Astrocyte (in vitro differentiated cells and primary cell): Measurements from ENCODE around the gene CDX2. TPM values are rescaled to one million over a fixed set of nuclear protein-coding genes. Genes with fewer than 3 reads are reported as not detected.

Source experiments
- DNase-seq: peaks from one replicate; pipeline ENCODE4 v3.0.0-alpha.2; 2010; ENCODE audit warnings: low read depth
- FAIRE-seq: peaks from 2 replicates; lab custom pipeline; 2011; peaks lifted over from hg19 to GRCh38; lab: Jason Lieb, UNC
- H2AFZ ChIP-seq: 2 replicates; pipeline ENCODE4 v1.6.0; 2012; ENCODE audit warnings: low read depth, low read length, inconsistent platforms
- H3K27ac ChIP-seq: 2 replicates; pipeline ENCODE4 v1.5.1; 2011; ENCODE audit warnings: low read depth, low read length, inconsistent platforms
- H3K27me3 ChIP-seq: 2 replicates; pipeline ENCODE4 v1.6.0; 2011; ENCODE audit warnings: low read length, inconsistent platforms; ENCODE audit not compliant: insufficient read depth
- H3K36me3 ChIP-seq: 2 replicates; pipeline ENCODE4 v1.5.1; 2011; ENCODE audit warnings: low read length, inconsistent platforms; ENCODE audit not compliant: insufficient read depth
- H3K4me1 ChIP-seq: 2 replicates; pipeline ENCODE4 v1.5.1; 2011; ENCODE audit warnings: low read length, inconsistent platforms; ENCODE audit not compliant: insufficient read depth
- H3K4me2 ChIP-seq: 2 replicates; pipeline ENCODE4 v1.6.0; 2012; ENCODE audit warnings: low read length, inconsistent platforms
- H3K4me3 ChIP-seq: 2 replicates; pipeline ENCODE4 v1.5.1; 2011; ENCODE audit warnings: low read depth, mild to moderate bottlenecking, low read length, inconsistent platforms; ENCODE audit not compliant: insufficient read depth
- H3K79me2 ChIP-seq: 2 replicates; pipeline ENCODE4 v1.6.0; 2012; ENCODE audit warnings: mild to moderate bottlenecking, low read length, inconsistent platforms; ENCODE audit not compliant: insufficient read depth
- H3K9ac ChIP-seq: 2 replicates; pipeline ENCODE4 v1.6.0; 2012; ENCODE audit warnings: mild to moderate bottlenecking, low read length, inconsistent platforms
- H3K9me3 ChIP-seq: 2 replicates; pipeline ENCODE4 v1.5.1; 2012; ENCODE audit warnings: low read depth, mild to moderate bottlenecking, low read length, inconsistent platforms; ENCODE audit not compliant: insufficient read depth
- H4K20me1 ChIP-seq: 2 replicates; pipeline ENCODE4 v1.6.0; 2012; ENCODE audit warnings: low read length, inconsistent platforms; ENCODE audit not compliant: insufficient read depth
- H3K27ac Mint-ChIP-seq: one replicate; pipeline ENCODE4 v1.8.0; 2021; ENCODE audit warnings: mild to moderate bottlenecking, mixed read lengths; ENCODE audit not compliant: unreplicated experiment
- H3K27me3 Mint-ChIP-seq: one replicate; pipeline ENCODE4 v1.8.0; 2021; ENCODE audit warnings: low read depth, mixed read lengths; ENCODE audit not compliant: unreplicated experiment
- H3K36me3 Mint-ChIP-seq: one replicate; pipeline ENCODE4 v1.8.0; 2021; ENCODE audit warnings: low read depth, mixed read lengths; ENCODE audit not compliant: unreplicated experiment
- H3K4me1 Mint-ChIP-seq: one replicate; pipeline ENCODE4 v1.8.0; 2021; ENCODE audit warnings: low read depth, mixed read lengths; ENCODE audit not compliant: unreplicated experiment
- H3K4me3 Mint-ChIP-seq: one replicate; pipeline ENCODE4 v1.8.0; 2021; ENCODE audit warnings: mild to moderate bottlenecking, moderate library complexity, mixed read lengths; ENCODE audit not compliant: unreplicated experiment
- H3K9me3 Mint-ChIP-seq: one replicate; pipeline ENCODE4 v1.8.0; 2021; ENCODE audit warnings: mild to moderate bottlenecking, mixed read lengths; ENCODE audit not compliant: unreplicated experiment
- CTCF ChIP-seq: IDR thresholded peaks from 2 replicates; pipeline ENCODE4 v1.5.1; 2011; ENCODE audit warnings: low read depth, mild to moderate bottlenecking, inconsistent platforms, low read length, moderate library complexity; ENCODE audit not compliant: insufficient read depth
- EZH2 ChIP-seq: IDR thresholded peaks from 2 replicates; pipeline ENCODE4 v1.6.1; 2012; ENCODE audit warnings: mild to moderate bottlenecking, low read length, inconsistent platforms; ENCODE audit not compliant: insufficient read depth
- total RNA-seq: library from RNA; stranded (reverse); gene quantifications from 2 replicates; pipeline ENCODE4 v1.2.1, GENCODE V29; 2021

Gene CDX2
- total RNA-seq, 1 donor from 2014 or later = not detected

GRCh38 chr13:27933580-27934328 is 35.4 kb downstream of the CDX2 start:
- no peak overlapping the region for H3K4me3 Mint-ChIP-seq
- H3K79me2 ChIP-seq = no peaks in the 10 kb centered on the region
- H3K27me3 ChIP-seq = peaks cover 24% of the 10 kb centered on the region
- H3K27me3 Mint-ChIP-seq = peaks cover 52% of the 10 kb centered on the region
- peaks cover 19% of the 10 kb centered on the region for H3K9me3 Mint-ChIP-seq
- no peak for FAIRE-seq
- H3K36me3 Mint-ChIP-seq = no peaks in the 10 kb centered on the region
- H3K27ac Mint-ChIP-seq = no peak overlapping the region
- no peaks in the 10 kb centered on the region for H3K36me3 ChIP-seq
- no peak overlapping the region for H3K4me3 ChIP-seq
- no peaks in the 10 kb centered on the region for H4K20me1 ChIP-seq
- H3K4me1 Mint-ChIP-seq = no peaks in the 10 kb centered on the region
- TF ChIP-seq EZH2 (no peak), CTCF (no peak)
- H3K4me1 ChIP-seq = no peaks in the 10 kb centered on the region
- H3K4me2 ChIP-seq = no peak overlapping the region
- H3K9ac ChIP-seq = no peak overlapping the region
- H2AFZ ChIP-seq = no peak overlapping the region
- no peak overlapping the region for H3K27ac ChIP-seq
- DNase-seq = no peak
- H3K9me3 ChIP-seq = no peaks in the 10 kb centered on the region

DNA sequence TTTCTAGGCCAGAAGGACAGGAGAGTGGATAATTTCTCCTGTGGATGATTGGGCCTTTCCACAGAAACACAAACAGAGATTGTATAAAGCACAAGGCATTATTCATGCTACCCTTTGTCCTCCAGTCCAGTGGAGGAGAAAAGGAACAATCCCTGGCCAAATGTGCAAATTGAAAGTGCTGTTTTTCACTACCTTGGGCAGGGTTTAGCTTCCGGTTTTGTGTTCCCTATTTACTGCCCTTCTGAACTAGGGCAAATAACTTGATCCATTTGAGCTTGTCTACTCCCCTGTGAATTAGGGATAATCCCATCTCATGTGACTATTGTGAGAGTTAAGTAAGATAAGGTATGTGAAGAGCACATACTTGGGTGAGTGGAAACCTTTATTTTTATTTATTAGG is 36.0 kb downstream of the CDX2 start:
- Histone ChIP-seq H3K79me2 (no peaks in the 10 kb centered on the region), H4K20me1 (no peaks in the 10 kb centered on the region), H3K36me3 (no peaks in the 10 kb centered on the region), H3K27ac (no peak overlapping the region), H3K4me3 (no peak overlapping the region), H3K27me3 (peaks cover 30% of the 10 kb centered on the region), H3K9me3 (no peaks in the 10 kb centered on the region), H3K4me1 (no peaks in the 10 kb centered on the region), H3K4me2 (no peak overlapping the region), H3K9ac (no peak overlapping the region), H2AFZ (no peak overlapping the region)
- FAIRE-seq (no peak), DNase-seq (no peak)
- peaks cover 58% of the 10 kb centered on the region for H3K27me3 Mint-ChIP-seq
- TF ChIP-seq EZH2 = no peak
- no peak for TF ChIP-seq CTCF
- H3K27ac Mint-ChIP-seq = no peak overlapping the region
- H3K36me3 Mint-ChIP-seq = no peaks in the 10 kb centered on the region
- no peak overlapping the region for H3K4me3 Mint-ChIP-seq
- H3K9me3 Mint-ChIP-seq = peaks cover 19% of the 10 kb centered on the region
- no peaks in the 10 kb centered on the region for H3K4me1 Mint-ChIP-seq

DNA sequence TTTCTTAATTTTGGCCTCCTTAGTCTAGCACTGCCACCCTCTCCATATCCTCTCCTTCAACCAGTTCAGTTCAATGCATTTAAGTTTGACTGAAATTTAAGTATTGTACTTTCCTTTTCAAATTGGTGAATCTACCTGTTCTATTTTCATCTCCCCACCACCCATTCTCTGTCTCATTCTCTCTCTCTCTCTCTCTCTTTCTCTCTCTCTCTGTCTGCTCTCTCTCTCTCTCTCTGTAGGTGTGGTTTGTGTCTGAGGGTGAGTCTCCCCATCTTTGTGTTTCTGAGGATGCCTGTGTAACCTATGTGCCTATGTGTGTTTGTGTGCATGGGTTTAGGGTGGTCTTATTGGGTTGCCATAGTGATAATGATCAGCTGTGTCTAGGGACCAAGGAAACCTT is 39.2 kb downstream of the CDX2 start:
- no peak overlapping the region for H3K4me3 ChIP-seq
- no peak overlapping the region for H3K4me3 Mint-ChIP-seq
- no peaks in the 10 kb centered on the region for H3K36me3 Mint-ChIP-seq
- no peaks in the 10 kb centered on the region for H3K79me2 ChIP-seq
- TF ChIP-seq EZH2 (no peak), CTCF (no peak)
- H3K27me3 Mint-ChIP-seq = peaks cover 82% of the 10 kb centered on the region
- no peaks in the 10 kb centered on the region for H3K4me1 Mint-ChIP-seq
- DNase-seq (no peak), FAIRE-seq (no peak)
- no peak overlapping the region for H3K27ac Mint-ChIP-seq
- H2AFZ ChIP-seq = no peak overlapping the region
- no peaks in the 10 kb centered on the region for H3K4me1 ChIP-seq
- no peaks in the 10 kb centered on the region for H4K20me1 ChIP-seq
- H3K27me3 ChIP-seq = peaks cover 62% of the 10 kb centered on the region
- H3K36me3 ChIP-seq = no peaks in the 10 kb centered on the region
- H3K9me3 ChIP-seq = no peaks in the 10 kb centered on the region
- no peak overlapping the region for H3K9ac ChIP-seq
- H3K4me2 ChIP-seq = no peak overlapping the region
- peaks cover 39% of the 10 kb centered on the region for H3K9me3 Mint-ChIP-seq
- no peak overlapping the region for H3K27ac ChIP-seq
